DOHH2 (cell line): ENCODE data around the gene GNG12.

Experiments
- CTCF ChIP-seq: fragments of 200-600 bp; sonication (generic); IDR thresholded peaks from one replicate; pipeline ENCODE4 v1.5.1; 2014; ENCODE audit warnings: antibody characterized with exemption, mild to moderate bottlenecking, low read depth, low read length; ENCODE audit not compliant: poor library complexity, severe bottlenecking
- EZH2phosphoT487 ChIP-seq: fragments of 200-600 bp; sonication (generic); IDR thresholded peaks from 2 replicates; pipeline ENCODE4 v1.6.1; 2017; ENCODE audit warnings: borderline replicate concordance, mild to moderate bottlenecking, antibody characterized with exemption, low read length, moderate library complexity, mixed read lengths

DNA sequence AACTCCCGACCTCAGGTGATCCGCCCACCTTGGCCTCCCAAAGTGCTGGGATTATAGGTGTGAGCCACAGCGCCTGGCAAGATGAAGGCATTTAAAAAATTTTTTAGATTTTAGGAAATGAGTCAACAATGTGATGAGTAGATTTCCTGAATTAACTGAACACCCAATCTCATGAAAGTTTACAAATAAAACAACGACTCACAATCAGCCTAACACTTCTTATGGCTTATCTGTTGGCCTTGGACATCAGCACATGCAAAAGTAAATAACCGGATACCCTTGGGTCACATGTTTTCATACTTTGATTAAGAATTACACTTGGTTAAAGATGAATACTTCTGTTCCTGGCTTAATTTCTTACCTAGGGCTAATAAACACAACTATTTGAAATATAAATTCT is 3.0 kb downstream of the GNG12 start:
- TF ChIP-seq CTCF (no peak), EZH2phosphoT487 (no peak)
